Keratinocyte (primary cell): ENCODE results near the gene ARHGAP9. TPM values are rescaled to one million over a fixed set of nuclear protein-coding genes. Genes with fewer than 3 reads are reported as not detected.
A peak's percentile ranks its signal among the peaks of the same experiment; 100 is the strongest.

Source experiments
- DNase-seq: peaks from one replicate; pipeline ENCODE4 v3.0.0-alpha.2; 2011; ENCODE audit warnings: low read depth, missing footprints, low spot score
- FAIRE-seq: peaks from 2 replicates; lab custom pipeline; 2011; peaks lifted over from hg19 to GRCh38; lab: Jason Lieb, UNC
- H2AFZ ChIP-seq: 2 replicates; pipeline ENCODE4 v1.6.0; 2012; ENCODE audit warnings: low read length, control low read depth, inconsistent platforms; ENCODE audit not compliant: control insufficient read depth
- H3K27ac ChIP-seq: 2 replicates; pipeline ENCODE4 v1.5.1; 2011; ENCODE audit warnings: low read length; ENCODE audit not compliant: control insufficient read depth, insufficient read depth
- H3K27me3 ChIP-seq: 3 replicates; pipeline ENCODE4 v1.6.0; 2011; ENCODE audit warnings: low read length; ENCODE audit not compliant: control insufficient read depth, insufficient read depth; ENCODE audit errors: extremely low read depth
- H3K36me3 ChIP-seq, 2 experiments: 2 replicates in 1 of 2; 3 replicates in 1 of 2; pipeline ENCODE4 v1.5.1; 2011; ENCODE audit warnings: low read length in 2 of 2, mild to moderate bottlenecking in 1 of 2; ENCODE audit not compliant: control insufficient read depth in 2 of 2, insufficient read depth in 2 of 2; ENCODE audit errors: extremely low read depth in 1 of 2
- H3K4me1 ChIP-seq: 3 replicates; pipeline ENCODE4 v1.5.1; 2011; ENCODE audit warnings: low read length; ENCODE audit not compliant: control insufficient read depth, insufficient read depth; ENCODE audit errors: extremely low read depth
- H3K4me2 ChIP-seq: 3 replicates; pipeline ENCODE4 v1.6.0; 2011; ENCODE audit warnings: low read depth, low read length; ENCODE audit not compliant: control insufficient read depth, insufficient read depth; ENCODE audit errors: extremely low read depth
- H3K4me3 ChIP-seq, 3 experiments: fragments of 200-600 bp in 1 of 3; sonication (generic) in 1 of 3; 2 replicates in 2 of 3; 3 replicates in 1 of 3; pipeline ENCODE4 v1.5.1; 2011 to 2016; ENCODE audit warnings: low read length in 3 of 3, mild to moderate bottlenecking in 3 of 3, control low read depth in 2 of 3, inconsistent platforms in 1 of 3, low read depth in 1 of 3, mixed read lengths in 1 of 3, mixed run types in 1 of 3, moderate library complexity in 1 of 3; ENCODE audit not compliant: control insufficient read depth in 2 of 3, insufficient read depth in 2 of 3; ENCODE audit errors: extremely low read depth in 1 of 3
- H3K79me2 ChIP-seq: 2 replicates; pipeline ENCODE4 v1.6.0; 2012; ENCODE audit warnings: low read length; ENCODE audit not compliant: control insufficient read depth, insufficient read depth
- H3K9ac ChIP-seq: 3 replicates; pipeline ENCODE4 v1.6.0; 2011; ENCODE audit warnings: low read length; ENCODE audit not compliant: control insufficient read depth, insufficient read depth; ENCODE audit errors: extremely low read depth
- H3K9me1 ChIP-seq: 3 replicates; pipeline ENCODE4 v1.6.0; 2011; ENCODE audit warnings: low read length; ENCODE audit not compliant: control insufficient read depth, insufficient read depth; ENCODE audit errors: extremely low read depth
- H3K9me3 ChIP-seq: 2 replicates; pipeline ENCODE4 v1.5.1; 2012; ENCODE audit warnings: low read depth, low read length; ENCODE audit not compliant: control insufficient read depth
- H4K20me1 ChIP-seq: 3 replicates; pipeline ENCODE4 v1.6.0; 2011; ENCODE audit warnings: low read length; ENCODE audit not compliant: control insufficient read depth, insufficient read depth; ENCODE audit errors: extremely low read depth
- EZH2 ChIP-seq: IDR thresholded peaks from one replicate; pipeline ENCODE4 v1.6.1; 2012; ENCODE audit warnings: inconsistent platforms, mild to moderate bottlenecking, low read length, moderate library complexity
- dilution Hi-C: fragments of 300-500 bp; cut with MboI; formaldehyde crosslinking; loops from one replicate; pipeline ENCODE4 v1.7.0; 2020; ENCODE audit warnings: low sequenced_read_pairs; ENCODE audit not compliant: extremely low pct_ligation_motif_present
- polyA plus RNA-seq, 5 experiments: library from polyadenylated mRNA; depleted of rRNA in 3 of 5; stranded (reverse) in 3 of 5; stranded (forward) in 1 of 5; unstranded in 1 of 5; fragments of >200 nt; gene quantifications; 1 replicate in 1 of 5; 2 replicates in 3 of 5; 3 replicates in 1 of 5; pipeline versions ENCODE4 v1.2.1 to v1.2.3, GENCODE V29; 2011 to 2012; ENCODE audit warnings: missing spikeins in 2 of 5, low read depth in 1 of 5, low replicate concordance in 1 of 5
- TF ChIP-seq, protein P1 (sequence below), 3 experiments: IDR thresholded peaks in 1 of 3; conservative IDR thresholded peaks in 1 of 3; optimal IDR thresholded peaks in 1 of 3; 2 replicates in 2 of 3; 3 replicates in 1 of 3; pipeline versions ENCODE3 to v1.5.1; 2011; ENCODE audit warnings: low read length in 3 of 3, mild to moderate bottlenecking in 3 of 3, moderate library complexity in 2 of 3, control low read depth in 1 of 3, inconsistent platforms in 1 of 3; ENCODE audit not compliant: insufficient read depth in 2 of 3; ENCODE audit errors: extremely low read depth in 1 of 3

ARHGAP9 gene
- polyA plus RNA-seq, 1 donor (not counting 4 experiments of a cell fraction or from before 2014, with no cell fraction given), result not detected

DNA sequence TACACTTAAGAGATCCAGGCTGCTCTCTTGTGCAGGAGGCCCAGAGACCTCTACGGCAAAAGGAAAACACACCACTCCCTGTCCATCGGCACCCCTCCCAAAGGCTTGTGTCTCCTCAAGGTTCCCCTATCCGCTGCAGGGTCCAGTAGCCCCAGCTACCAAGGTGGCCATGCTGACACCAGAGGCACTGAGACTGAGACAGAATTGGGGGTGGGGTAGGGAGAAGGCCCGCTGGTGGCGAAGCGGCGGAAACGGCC lies 40.1 kb upstream of the ARHGAP9 start:
- no peak for DNase-seq

DNA sequence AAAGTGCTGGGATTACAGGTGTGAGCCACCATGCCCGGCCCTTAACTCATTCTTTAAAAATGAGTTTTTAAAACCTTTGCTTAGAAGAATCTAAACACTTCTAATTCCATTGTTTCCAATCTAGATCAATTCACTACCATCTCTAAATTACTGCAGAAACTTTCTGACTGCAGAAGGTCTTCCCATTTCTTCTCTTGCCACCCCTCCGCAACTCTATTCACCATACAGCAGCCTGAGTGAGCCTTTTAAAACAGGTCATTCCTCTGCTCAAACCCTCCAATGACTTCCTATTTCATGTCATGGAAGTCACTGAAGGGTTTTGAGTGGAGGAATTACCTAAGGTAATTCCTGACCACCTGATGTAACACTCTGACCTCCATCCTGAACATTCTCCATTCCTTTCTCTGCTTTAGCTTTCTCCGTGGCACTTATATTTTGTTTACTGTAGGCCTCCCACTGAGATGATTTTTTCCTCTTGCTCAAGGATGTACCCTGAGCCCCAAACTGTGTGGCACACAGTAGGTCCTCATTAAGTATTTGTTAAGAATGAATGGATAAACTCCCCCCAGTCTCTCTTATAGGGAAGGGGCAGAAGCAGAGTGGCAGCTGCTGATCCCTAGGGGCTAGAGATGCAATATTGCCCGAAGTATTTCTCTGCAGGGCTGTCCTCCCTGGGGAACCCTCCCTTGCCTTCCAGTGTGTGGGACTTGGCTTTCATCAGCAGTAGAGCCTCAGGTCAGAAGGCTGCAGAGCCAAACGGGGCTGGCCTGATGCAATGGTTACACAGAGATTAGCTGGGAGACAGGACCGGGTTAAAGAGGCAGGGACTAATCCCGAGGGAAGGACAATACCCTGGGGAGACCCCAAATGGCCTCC lies 39.5 kb upstream of the ARHGAP9 start:
- DNase-seq (no peak), FAIRE-seq (no peak)
- Histone ChIP-seq H2AFZ (no peak overlapping the region), H4K20me1 (peaks cover 20% of the 10 kb centered on the region), H3K4me2 (peak overlapping the region; percentile 97), H3K9ac (peak overlapping the region; percentile 100), H3K27ac (peak overlapping the region; percentile 99), H3K9me1 (no peaks in the 10 kb centered on the region), H3K4me1 (peaks cover 28% of the 10 kb centered on the region), H3K36me3 (peaks cover 32 to 55% of the 10 kb centered on the region in 2 experiments), H3K79me2 (peaks cover 33% of the 10 kb centered on the region), H3K27me3 (no peaks in the 10 kb centered on the region), H3K9me3 (no peaks in the 10 kb centered on the region), H3K4me3 (peak overlapping the region; percentile 89 to 99 (median 90))
- TF ChIP-seq, protein P1, sequence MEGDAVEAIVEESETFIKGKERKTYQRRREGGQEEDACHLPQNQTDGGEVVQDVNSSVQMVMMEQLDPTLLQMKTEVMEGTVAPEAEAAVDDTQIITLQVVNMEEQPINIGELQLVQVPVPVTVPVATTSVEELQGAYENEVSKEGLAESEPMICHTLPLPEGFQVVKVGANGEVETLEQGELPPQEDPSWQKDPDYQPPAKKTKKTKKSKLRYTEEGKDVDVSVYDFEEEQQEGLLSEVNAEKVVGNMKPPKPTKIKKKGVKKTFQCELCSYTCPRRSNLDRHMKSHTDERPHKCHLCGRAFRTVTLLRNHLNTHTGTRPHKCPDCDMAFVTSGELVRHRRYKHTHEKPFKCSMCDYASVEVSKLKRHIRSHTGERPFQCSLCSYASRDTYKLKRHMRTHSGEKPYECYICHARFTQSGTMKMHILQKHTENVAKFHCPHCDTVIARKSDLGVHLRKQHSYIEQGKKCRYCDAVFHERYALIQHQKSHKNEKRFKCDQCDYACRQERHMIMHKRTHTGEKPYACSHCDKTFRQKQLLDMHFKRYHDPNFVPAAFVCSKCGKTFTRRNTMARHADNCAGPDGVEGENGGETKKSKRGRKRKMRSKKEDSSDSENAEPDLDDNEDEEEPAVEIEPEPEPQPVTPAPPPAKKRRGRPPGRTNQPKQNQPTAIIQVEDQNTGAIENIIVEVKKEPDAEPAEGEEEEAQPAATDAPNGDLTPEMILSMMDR (optimal IDR thresholded peaks at IDR 0.05 in 1 of 3, IDR thresholded peaks at IDR 0.05 in 1 of 3, conservative IDR thresholded peaks at IDR 0.05 in 1 of 3; ENCODE audit: extremely low read depth in 1 of 3, insufficient read depth in 2 of 3, low read length in 3 of 3), result no peak
- no peak for TF ChIP-seq EZH2
- dilution Hi-C loops, result no loop called here

More for the DNA sequence above, 40.1 kb upstream of the ARHGAP9 start:
- no peak overlapping the region for H2AFZ ChIP-seq
- peak overlapping the region; percentile 99 for H3K27ac ChIP-seq
- TF ChIP-seq EZH2, result no peak
- TF ChIP-seq, protein P1 (optimal IDR thresholded peaks at IDR 0.05 in 1 of 3, IDR thresholded peaks at IDR 0.05 in 1 of 3, conservative IDR thresholded peaks at IDR 0.05 in 1 of 3; ENCODE audit: extremely low read depth in 1 of 3, insufficient read depth in 2 of 3, low read length in 3 of 3), result no peak
- peaks cover 33% of the 10 kb centered on the region for H3K4me1 ChIP-seq
- H3K9me1 ChIP-seq, result peaks cover 2% of the 10 kb centered on the region
- H3K27me3 ChIP-seq, result no peaks in the 10 kb centered on the region
- peak overlapping the region; percentile 100 for H3K9ac ChIP-seq
- H3K9me3 ChIP-seq, result no peaks in the 10 kb centered on the region
- H3K36me3 ChIP-seq, result peaks cover 33 to 58% of the 10 kb centered on the region in 2 experiments
- dilution Hi-C loops, result no loop called here
- peaks cover 38% of the 10 kb centered on the region for H3K79me2 ChIP-seq
- peaks cover 21% of the 10 kb centered on the region for H4K20me1 ChIP-seq
- no peak for FAIRE-seq
- H3K4me2 ChIP-seq, result peak overlapping the region; percentile 97
- peak overlapping the region; percentile 89 to 99 (median 90) for H3K4me3 ChIP-seq
